Breast epithelium (tissue), 4 donors: ENCODE data around the gene GMDS. TPM values are rescaled to one million over a fixed set of nuclear protein-coding genes. Genes with fewer than 3 reads are reported as not detected.
A peak's percentile ranks its signal among the peaks of the same experiment; 100 is the strongest.

Experiments
- DNase-seq, 2 donors: peaks; one replicate each; pipeline ENCODE4 v3.0.0-alpha.2; 2019; ENCODE audit warnings: low spot score in 2 of 2
- H3K27ac ChIP-seq, 2 donors: fragments of 200-600 bp; sonication (generic) in 1 of 2; one replicate each; pipeline ENCODE4 v1.5.1; 2016 to 2019; ENCODE audit warnings: mild to moderate bottlenecking in 1 of 2
- H3K27me3 ChIP-seq, 2 donors: fragments of 200-600 bp; sonication (generic) in 1 of 2; one replicate each; pipeline versions ENCODE4 v1.5.1 to v1.6.0; 2017 to 2019; ENCODE audit warnings: control low read depth in 1 of 2, mild to moderate bottlenecking in 1 of 2
- H3K36me3 ChIP-seq: fragments of 200-600 bp; one replicate; pipeline ENCODE4 v1.5.1; 2019
- H3K4me1 ChIP-seq, 2 donors: fragments of 200-600 bp; sonication (generic); one replicate each; pipeline ENCODE4 v1.5.1; 2016 to 2019; ENCODE audit warnings: control low read depth in 1 of 2
- H3K4me3 ChIP-seq, 3 donors: fragments of 200-600 bp; sonication (generic); 1 replicate in 2 of 3; 2 replicates in 1 of 3; pipeline ENCODE4 v1.5.1; 2016 to 2019; ENCODE audit warnings: mild to moderate bottlenecking in 3 of 3, moderate library complexity in 2 of 3
- H3K9me3 ChIP-seq, 2 donors: fragments of 200-600 bp; sonication (generic) in 1 of 2; one replicate each; pipeline ENCODE4 v1.5.1; 2016 to 2019; ENCODE audit warnings: control low read depth in 1 of 2
- CTCF ChIP-seq, 3 donors: fragments of 450-650 bp; IDR thresholded peaks; one replicate each; pipeline ENCODE4 v1.5.1; 2016 to 2017; ENCODE audit warnings: antibody characterized with exemption in 3 of 3, mild to moderate bottlenecking in 3 of 3, moderate library complexity in 3 of 3
- POLR2A ChIP-seq: fragments of 450-650 bp; IDR thresholded peaks from one replicate; pipeline ENCODE4 v1.6.1; 2016; ENCODE audit warnings: antibody characterized with exemption, mild to moderate bottlenecking, moderate library complexity
- POLR2AphosphoS5 ChIP-seq, 3 donors: sonication (generic); formaldehyde crosslinking; IDR thresholded peaks; one replicate each; pipeline ENCODE4 v1.6.1; 2017; ENCODE audit warnings: antibody characterized with exemption in 3 of 3
- intact Hi-C: fragments of 100-400 bp; cut with DNase I; formaldehyde crosslinking; loops from one replicate; pipeline ENCODE4 v1.15.1; 2023; ENCODE audit warnings: low total_unique reads
- total RNA-seq, 3 donors: library from RNA; depleted of rRNA; stranded (reverse); fragments of >200 nt; gene quantifications; one replicate each; pipeline ENCODE4 v1.1.0, GENCODE V29; 2016

Gene GMDS
- total RNA-seq, 3 donors from 2014 or later, result 7.5 to 29.2 (median 17.0) TPM

GRCh38 chr6:1842334-1842733 lies 403.1 kb downstream of the GMDS start:
- Histone ChIP-seq H3K27ac (no peak overlapping the region), H3K4me1 (no peaks in the 10 kb centered on the region), H3K36me3 (no peaks in the 10 kb centered on the region), H3K4me3 (no peak overlapping the region), H3K27me3 (no peaks in the 10 kb centered on the region), H3K9me3 (peaks cover 5 to 6% of the 10 kb centered on the region in 2 donors)
- DNase-seq, result no peak
- TF ChIP-seq CTCF (IDR thresholded peaks at IDR 0.05) (no peak), POLR2AphosphoS5 (IDR thresholded peaks at IDR 0.05) (no peak), POLR2A (no peak)
- intact Hi-C loops, result no loop called here

- intact Hi-C loops, result no loop called here
- Histone ChIP-seq H3K36me3 (no peaks in the 10 kb centered on the region), H3K27me3 (no peaks in the 10 kb centered on the region), H3K4me1 (no peaks in the 10 kb centered on the region), H3K27ac (no peak overlapping the region), H3K4me3 (peak overlapping the region in 1 of 3 donors; percentile 23), H3K9me3 (peaks cover 5 to 6% of the 10 kb centered on the region in 2 donors)
- TF ChIP-seq CTCF (IDR thresholded peaks at IDR 0.05) (no peak), POLR2AphosphoS5 (IDR thresholded peaks at IDR 0.05) (no peak), POLR2A (no peak)
- no peak for DNase-seq
Measured at GRCh38 chr6:1841136-1841535, 404.3 kb downstream of the GMDS start.

GRCh38 chr6:1840491-1841121 lies 404.8 kb downstream of the GMDS start:
- H3K27me3 ChIP-seq, result no peaks in the 10 kb centered on the region
- intact Hi-C loops, result no loop called here
- no peak for TF ChIP-seq CTCF (IDR thresholded peaks at IDR 0.05)
- no peak for TF ChIP-seq POLR2A
- no peak for TF ChIP-seq POLR2AphosphoS5 (IDR thresholded peaks at IDR 0.05)
- no peaks in the 10 kb centered on the region for H3K36me3 ChIP-seq
- no peak overlapping the region for H3K27ac ChIP-seq
- no peak for DNase-seq
- H3K4me1 ChIP-seq, result no peaks in the 10 kb centered on the region
- H3K4me3 ChIP-seq, result peak overlapping the region in 1 of 3 donors; percentile 23
- peaks cover 2 to 4% of the 10 kb centered on the region in 2 donors for H3K9me3 ChIP-seq

- Histone ChIP-seq H3K27ac (no peak overlapping the region), H3K4me1 (no peaks in the 10 kb centered on the region), H3K4me3 (no peak overlapping the region), H3K27me3 (no peaks in the 10 kb centered on the region), H3K36me3 (no peaks in the 10 kb centered on the region), H3K9me3 (no peaks in the 10 kb centered on the region)
- DNase-seq, result no peak
- TF ChIP-seq POLR2A, result no peak
- no peak for TF ChIP-seq POLR2AphosphoS5 (IDR thresholded peaks at IDR 0.05)
- intact Hi-C loops, result no loop called here
Measured at GRCh38 chr6:1839361-1839760, 406.0 kb downstream of the GMDS start.

- no peak for DNase-seq
- no peak overlapping the region for H3K4me3 ChIP-seq
- no peaks in the 10 kb centered on the region for H3K27me3 ChIP-seq
- TF ChIP-seq POLR2A (no peak), CTCF (IDR thresholded peaks at IDR 0.05) (no peak), POLR2AphosphoS5 (IDR thresholded peaks at IDR 0.05) (no peak)
- H3K27ac ChIP-seq, result no peak overlapping the region
- H3K4me1 ChIP-seq, result no peaks in the 10 kb centered on the region
- no peaks in the 10 kb centered on the region for H3K9me3 ChIP-seq
- no peaks in the 10 kb centered on the region for H3K36me3 ChIP-seq
- intact Hi-C loops, result no loop called here
Measured at GRCh38 chr6:1838604-1839213, 406.7 kb downstream of the GMDS start.
